Stimulated activated naive CD8-positive, alpha-beta T cell treated with anti-CD3 and anti-CD28 coated beads, Interleukin-15, Interleukin-2, amounts not matched to agents 100 U/mL and 50 U/mL, for 24 hours (primary cell): ENCODE results near the gene GSE1.
A peak's percentile ranks its signal among the peaks of the same experiment; 100 is the strongest.

Source experiments
- ATAC-seq: fragments of 150-1000 bp; cut with Tn5 transposase; one replicate; pipeline ENCODE4 v1.10.0; 2021
- DNase-seq: peaks from one replicate; pipeline ENCODE4 v3.0.0; 2021

GSE1 gene

GRCh38 chr16:85661740-85662481 lies 48.8 kb downstream of the GSE1 start:
- no peak for ATAC-seq
- no peak for DNase-seq

GRCh38 chr16:85662482-85662812 lies 49.3 kb downstream of the GSE1 start:
- DNase-seq (no peak), ATAC-seq (no peak)

- ATAC-seq, result no peak
These were observed 50.1 kb downstream of the GSE1 start for GRCh38 chr16:85662976-85663830.

DNA sequence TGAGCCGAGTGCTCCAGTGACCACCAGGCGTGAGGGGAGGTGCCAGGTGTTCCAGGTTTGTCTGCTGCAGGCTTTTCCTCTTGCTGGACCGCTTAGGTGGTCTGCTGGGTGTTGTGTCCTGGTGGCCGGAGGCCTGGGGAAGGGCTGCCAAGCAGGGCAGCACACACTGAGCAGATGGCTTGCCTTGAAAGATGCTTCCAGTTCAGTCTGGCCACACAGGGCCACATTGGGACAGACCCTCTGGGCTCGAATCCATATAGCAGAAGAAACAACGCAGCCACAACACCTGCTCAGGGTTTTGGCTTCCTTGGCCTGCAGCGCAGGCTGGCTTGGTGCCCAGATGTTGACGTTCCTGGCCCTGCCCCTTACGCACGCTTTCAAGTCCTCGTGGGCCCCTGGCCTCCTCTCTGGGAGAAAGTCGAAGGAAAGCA lies 50.8 kb downstream of the GSE1 start:
- no peak for ATAC-seq
- no peak for DNase-seq

More at GRCh38 chr16:85662976-85663830, 50.1 kb downstream of the GSE1 start:
- DNase-seq, result no peak

DNA sequence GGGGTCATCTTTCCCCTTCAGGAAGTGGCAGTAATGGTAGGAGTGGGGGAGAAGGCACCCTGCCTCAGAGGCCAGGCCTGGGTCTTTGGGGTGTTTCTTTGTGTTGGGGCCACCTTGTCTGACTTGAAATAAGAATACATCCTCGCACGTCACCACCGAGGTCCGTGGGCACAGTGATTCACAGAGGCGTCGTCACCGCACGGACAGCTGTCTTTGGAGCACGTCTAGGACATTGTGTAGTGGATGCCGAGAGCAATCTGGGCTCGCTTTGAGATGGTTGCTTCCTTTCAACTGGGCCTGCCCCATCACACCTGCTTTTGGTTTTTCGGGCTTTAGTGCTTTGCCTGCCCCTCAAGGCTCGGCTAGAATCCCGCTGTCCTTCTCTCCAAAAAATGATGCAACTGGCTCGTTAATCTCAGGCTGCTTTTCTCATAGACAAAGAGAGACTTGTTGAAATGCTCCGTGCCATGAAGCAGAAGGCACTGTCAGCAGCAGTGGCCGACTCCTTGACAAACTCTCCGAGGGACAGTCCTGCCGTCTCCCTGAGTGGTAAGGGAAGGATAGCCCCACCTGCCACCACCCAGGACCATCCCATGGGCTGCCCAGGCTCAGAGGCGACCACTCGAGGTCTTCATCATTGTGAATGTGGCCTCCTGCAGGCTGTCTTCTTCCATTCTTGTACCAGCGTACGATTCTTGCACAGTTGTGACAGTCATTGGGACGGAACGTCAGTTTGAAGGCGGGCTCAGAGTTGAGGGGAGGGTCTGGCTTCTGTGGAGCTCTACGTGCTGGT lies 51.7 kb downstream of the GSE1 start:
- DNase-seq (no peak), ATAC-seq (no peak)

- no peak for DNase-seq
- no peak for ATAC-seq
These were observed 52.2 kb downstream of the GSE1 start for GRCh38 chr16:85665373-85665740.

- ATAC-seq (no peak), DNase-seq (no peak)
These were observed 52.8 kb downstream of the GSE1 start for GRCh38 chr16:85665929-85666328.

DNA sequence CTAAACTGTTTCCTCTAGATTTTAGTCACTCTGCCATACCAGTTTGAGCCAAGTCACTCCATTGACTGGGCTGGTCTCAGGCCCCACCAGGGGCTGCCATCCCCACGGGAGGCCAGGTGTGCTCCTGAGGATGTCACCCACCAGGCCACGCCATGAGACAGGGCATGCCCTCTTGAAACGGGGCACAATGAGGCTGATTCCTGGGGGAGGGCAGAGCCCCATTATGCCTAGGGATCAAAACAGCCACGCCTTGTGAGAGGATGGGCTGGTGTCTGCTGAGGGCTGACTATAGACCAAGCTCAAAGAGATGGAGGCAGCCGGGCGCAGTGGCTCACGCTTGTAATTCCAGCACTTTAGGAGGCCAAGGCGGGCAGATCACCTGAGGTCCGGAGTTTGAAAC lies 54.1 kb downstream of the GSE1 start:
- no peak for DNase-seq
- no peak for ATAC-seq

- DNase-seq, result no peak
- ATAC-seq, result no peak
These were observed 54.8 kb downstream of the GSE1 start for GRCh38 chr16:85667841-85668413.

GRCh38 chr16:85668676-85669424 lies 55.7 kb downstream of the GSE1 start:
- ATAC-seq (no peak), DNase-seq (no peak)

GRCh38 chr16:85670840-85671239 lies 57.7 kb downstream of the GSE1 start:
- DNase-seq (no peak), ATAC-seq (no peak)

- DNase-seq, result no peak
- peak; percentile 22 for ATAC-seq
These were observed 60.7 kb downstream of the GSE1 start for GRCh38 chr16:85673529-85674417.

DNA sequence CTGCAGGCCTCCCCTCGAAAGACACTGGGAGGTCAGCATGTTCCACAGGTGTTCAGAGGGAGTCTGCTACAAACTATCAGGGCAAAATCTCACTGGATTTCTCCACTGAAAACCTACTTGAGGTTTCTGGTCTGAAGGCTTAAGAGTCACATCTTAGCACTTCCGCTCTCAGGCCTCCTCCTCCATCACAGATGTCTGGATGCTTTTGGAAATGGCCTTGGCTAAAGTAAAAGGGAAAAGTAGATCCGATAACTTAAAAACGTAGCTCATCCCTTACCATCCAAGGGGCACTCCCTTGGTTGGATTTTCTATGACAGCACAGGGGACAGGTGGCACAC lies 61.3 kb downstream of the GSE1 start:
- DNase-seq (no peak), ATAC-seq (no peak)

GRCh38 chr16:85674828-85675227 lies 61.7 kb downstream of the GSE1 start:
- ATAC-seq (no peak), DNase-seq (no peak)

GRCh38 chr16:85675251-85675874 lies 62.2 kb downstream of the GSE1 start:
- ATAC-seq (no peak), DNase-seq (no peak)

DNA sequence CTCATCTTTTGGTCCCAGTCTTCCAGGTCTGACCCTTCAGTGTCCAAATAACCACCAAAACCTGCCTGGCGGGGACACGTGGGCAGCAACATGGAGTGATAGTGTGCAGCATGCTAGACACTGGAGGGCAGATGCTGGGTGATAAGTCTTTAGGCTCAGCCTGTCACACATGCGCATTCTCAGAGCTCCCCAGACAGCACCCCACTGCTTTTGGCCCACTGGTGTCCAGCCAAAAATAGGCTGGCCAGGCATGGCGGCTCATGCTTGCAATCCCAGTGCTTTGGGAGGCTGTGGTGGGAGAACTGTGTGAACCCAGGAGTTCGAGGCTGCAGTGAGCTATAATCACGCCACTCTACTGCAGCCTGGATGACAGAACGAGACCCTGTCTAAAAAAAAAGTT lies 63.3 kb downstream of the GSE1 start:
- no peak for ATAC-seq
- DNase-seq, result no peak

GRCh38 chr16:85677383-85677967 lies 64.4 kb downstream of the GSE1 start:
- DNase-seq (no peak), ATAC-seq (no peak)

GRCh38 chr16:85678016-85678415 lies 64.9 kb downstream of the GSE1 start:
- no peak for DNase-seq
- no peak for ATAC-seq

GRCh38 chr16:85678821-85679220 lies 65.7 kb downstream of the GSE1 start:
- no peak for DNase-seq
- no peak for ATAC-seq

DNA sequence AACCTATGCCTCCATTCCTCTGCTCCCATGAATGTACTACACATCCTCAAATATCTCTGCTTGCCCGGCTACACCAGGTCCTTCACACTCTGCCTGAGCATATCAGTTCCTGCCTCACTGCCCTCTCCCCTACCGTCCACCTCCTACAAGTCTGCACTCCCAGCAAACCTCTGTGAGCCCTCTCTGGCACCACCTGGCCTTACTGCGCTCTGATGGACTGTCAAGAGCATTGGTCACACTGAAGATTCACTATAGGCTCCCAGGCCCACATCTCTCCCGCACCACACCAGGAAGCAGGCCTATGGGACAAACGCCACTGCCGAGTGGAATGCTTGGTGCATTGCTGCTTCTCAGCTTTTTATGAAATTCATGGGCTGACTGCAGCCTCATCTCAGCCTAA lies 66.7 kb downstream of the GSE1 start:
- no peak for DNase-seq
- ATAC-seq, result no peak
